HG03520 (cell line): Measurements from ENCODE around the gene MCTP1.

Experiments used
- ATAC-seq: cut with Tn5 transposase; IDR thresholded peaks from one replicate; pipeline ENCODE4 v1.9.1; 2021; ENCODE audit warnings: mild to moderate bottlenecking, moderate library complexity; ENCODE audit not compliant: unreplicated experiment

MCTP1 gene

DNA sequence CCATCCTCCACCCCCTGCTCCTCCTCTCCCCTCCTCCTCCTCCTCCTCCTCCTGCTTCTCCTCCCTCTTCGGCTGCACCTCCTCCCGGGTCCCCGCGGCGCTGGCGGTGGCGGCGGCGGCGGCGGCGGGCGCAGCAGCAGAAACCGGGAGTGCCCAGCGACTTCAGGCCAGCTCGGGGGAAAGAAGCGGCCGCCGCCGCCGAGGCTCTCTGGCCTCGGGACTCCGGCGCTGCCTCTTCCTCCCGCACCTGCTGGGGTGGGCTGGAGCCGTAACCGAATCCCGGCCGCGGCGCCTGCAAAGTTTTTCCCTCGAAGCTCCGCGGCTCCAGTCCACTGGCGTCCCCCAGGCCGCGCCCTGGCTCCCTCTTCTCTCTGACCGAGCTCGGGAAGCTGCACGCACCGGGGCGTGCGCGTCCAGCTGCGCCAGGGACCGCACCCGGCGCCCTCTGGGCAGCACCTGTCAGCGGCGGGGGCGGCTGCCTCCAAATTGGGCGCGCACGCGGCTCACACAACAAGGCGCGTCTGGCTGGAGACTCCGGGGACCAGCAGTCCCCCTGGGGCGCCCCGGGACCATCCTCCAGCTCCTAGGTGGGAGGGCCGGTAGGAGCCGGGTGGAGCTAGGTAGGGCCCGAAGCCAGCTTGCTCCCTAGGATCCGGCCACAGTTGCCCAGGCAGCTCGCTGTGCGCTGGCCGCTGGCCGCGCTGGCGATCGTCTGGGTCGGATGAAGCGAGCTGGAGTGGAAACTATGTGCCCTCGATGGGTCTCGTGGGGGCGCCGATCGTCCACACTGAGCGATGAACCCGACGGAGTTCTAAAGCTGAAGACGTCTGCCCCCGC, at the start of gene MCTP1:
MCTP1 (minus strand) TSS at position 523 of the 837 bp plus-strand sequence.
- peak; percentile 29 for ATAC-seq

DNA sequence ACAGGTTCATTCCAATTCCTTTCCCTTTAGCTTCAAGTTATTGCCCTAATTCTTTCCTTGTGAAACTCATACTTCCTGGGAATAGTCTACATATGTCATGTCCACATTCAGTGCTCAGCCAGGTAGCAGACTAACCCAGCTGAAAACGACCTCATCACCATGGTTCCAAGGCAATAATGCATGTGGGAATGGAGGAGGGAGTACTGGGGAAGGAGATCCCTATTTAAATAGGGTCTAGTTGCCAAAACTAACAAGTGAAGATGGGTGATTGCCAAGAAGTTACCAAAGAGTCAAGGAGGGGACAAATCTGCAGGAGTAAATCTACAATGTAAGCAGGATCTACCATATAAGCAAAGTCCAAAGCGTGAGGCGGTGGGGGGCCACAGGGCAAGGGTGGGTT, 47.3 kb upstream of the MCTP1 start:
- no peak for ATAC-seq

DNA sequence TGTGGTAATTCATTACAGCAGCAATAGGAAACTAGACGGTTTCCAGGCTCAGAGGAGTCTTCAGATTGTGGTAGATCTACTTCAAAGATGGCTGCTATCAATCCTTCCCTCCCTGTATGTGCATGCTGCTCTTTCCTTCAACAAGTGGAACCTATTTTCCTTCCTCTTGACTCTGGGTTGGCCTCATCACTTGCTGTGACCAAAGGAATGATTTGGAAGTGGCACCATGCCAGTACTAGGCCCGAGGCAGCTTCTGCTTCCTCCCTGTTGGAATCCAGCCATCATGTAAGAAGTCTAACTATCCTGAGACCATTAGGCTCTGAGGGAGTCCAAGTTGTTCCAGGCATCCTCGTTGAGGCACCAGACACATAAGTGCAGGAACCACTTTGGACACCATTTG, 46.5 kb upstream of the MCTP1 start:
- no peak for ATAC-seq

DNA sequence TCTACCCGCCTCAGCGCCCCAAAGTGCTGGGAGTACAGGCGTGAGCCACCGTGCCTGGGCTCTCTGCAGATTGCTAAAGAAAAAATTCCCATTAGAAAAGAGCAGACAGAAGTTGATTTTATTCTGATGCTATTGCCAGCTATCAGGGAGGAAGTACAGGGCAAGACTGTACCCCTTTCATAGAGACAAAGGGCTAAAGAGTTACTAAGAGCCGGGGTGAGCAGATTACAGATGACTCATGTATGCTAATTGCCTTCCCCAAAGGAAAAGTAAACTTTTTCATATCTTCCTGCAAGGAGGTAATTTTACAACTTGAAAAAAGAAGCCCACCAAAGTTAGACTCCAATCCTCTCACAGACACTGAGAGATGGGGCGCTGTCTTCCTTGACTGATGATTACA, 42.3 kb upstream of the MCTP1 start:
- ATAC-seq, result no peak

DNA sequence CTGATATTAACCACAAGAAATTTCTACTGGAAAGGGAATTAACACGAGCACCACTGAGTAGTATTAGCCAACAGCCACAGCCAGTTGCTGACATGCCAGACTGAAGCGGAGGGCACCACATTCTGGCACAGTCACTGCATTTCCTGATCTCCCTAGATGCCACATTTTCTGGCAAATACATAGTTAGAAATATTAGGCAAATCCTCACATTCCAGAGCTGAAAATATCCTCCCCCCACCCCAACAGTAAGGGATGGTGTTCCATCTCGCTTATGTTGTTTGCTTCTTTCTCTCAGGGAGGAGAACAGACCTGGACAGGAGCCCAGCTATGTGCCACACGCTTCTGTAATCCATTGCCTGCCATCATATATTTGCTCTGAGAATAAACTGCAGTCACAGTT, 32.8 kb upstream of the MCTP1 start:
- ATAC-seq, result no peak

DNA sequence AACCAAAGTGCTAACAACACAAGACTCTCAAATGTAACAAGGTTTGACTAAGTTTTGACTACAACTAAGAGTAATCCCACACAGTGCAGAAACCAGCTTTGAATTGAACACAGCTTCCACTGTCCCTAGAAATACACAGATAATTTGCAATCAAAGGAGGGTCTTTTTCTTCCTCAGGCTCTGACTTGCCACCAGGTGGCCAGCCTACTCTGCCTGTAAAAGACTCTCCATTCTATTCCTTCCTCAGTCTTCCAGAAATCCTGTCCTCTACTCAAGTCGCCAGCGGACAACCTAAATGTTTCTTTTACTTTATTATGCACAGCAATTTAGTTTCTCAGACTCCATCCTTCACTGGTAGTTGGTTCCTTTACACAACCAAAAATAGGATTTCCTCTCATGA, 32.2 kb upstream of the MCTP1 start:
- no peak for ATAC-seq

DNA sequence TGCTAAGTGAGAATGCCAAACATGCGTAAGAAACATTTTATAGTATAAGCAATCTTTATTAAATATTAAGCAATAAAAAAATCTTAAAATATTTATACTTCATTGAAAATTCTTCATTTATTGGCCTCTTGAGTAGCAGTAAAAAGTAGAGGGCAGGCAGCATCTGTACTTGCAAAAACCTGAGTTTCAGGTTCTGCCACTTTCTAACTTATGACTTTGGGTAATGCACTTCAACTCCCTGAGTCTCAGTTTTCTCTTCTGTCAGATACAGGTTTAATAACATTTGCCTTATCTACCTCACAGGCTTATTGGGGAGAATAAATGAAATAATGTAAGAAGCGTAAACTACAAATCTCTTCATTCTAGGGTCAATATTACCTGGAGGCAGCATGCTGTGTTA, 19.8 kb upstream of the MCTP1 start:
- no peak for ATAC-seq

DNA sequence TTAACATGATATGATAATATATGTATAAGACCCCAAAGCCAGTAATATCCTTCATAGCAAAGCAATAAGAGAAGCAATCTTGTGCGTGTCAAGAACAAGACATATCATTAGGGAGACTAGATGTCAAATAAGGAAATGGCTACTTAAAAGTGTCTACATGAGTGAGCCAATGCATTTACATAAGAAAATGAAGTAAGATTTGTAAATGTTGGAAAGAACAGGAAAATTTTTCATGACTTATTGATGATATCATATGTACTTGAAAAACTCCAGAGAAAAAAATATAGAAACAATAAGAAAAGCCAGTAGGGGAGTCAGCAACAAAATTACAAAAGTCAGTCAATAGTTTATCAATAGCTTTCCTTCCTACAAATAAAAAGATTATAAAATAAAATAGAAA, 13.8 kb upstream of the MCTP1 start:
- no peak for ATAC-seq

DNA sequence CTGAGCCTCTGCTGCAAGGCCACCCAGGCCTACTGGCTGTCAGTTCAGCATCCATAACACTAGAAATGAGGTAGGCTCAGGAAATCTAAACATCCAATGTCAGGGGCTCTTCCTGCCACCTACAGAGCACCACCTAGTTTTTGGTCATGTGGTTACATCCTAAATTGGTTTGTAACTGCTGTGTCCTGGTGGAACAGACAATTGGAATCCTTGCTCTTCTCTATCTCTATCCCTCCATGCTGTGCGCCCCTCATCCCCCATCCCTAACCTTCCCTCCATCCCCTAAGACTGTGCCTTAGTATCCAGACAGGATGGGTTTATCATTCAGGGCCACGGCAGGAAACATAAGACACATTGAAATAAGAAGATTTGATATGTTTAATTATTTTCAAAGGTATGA, 11.4 kb upstream of the MCTP1 start:
- ATAC-seq, result no peak

DNA sequence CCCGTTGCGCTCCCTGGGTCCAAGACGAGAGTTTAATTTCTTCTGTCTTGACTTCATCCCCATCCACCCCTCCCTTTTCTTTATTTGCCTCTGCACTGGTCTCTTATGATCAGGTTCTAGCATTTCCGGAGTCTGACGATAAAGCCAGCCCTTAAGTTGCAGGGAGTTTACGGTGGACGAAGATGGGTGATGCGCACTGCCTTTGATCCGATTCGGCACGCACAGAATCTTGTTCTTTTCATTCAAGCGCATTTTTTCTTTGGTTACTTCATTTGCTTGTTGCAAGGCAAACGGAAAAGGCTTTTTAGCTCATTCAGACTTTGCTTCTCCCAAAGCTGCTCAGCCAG, 488 bp upstream of the MCTP1 start:
- ATAC-seq, result no peak

DNA sequence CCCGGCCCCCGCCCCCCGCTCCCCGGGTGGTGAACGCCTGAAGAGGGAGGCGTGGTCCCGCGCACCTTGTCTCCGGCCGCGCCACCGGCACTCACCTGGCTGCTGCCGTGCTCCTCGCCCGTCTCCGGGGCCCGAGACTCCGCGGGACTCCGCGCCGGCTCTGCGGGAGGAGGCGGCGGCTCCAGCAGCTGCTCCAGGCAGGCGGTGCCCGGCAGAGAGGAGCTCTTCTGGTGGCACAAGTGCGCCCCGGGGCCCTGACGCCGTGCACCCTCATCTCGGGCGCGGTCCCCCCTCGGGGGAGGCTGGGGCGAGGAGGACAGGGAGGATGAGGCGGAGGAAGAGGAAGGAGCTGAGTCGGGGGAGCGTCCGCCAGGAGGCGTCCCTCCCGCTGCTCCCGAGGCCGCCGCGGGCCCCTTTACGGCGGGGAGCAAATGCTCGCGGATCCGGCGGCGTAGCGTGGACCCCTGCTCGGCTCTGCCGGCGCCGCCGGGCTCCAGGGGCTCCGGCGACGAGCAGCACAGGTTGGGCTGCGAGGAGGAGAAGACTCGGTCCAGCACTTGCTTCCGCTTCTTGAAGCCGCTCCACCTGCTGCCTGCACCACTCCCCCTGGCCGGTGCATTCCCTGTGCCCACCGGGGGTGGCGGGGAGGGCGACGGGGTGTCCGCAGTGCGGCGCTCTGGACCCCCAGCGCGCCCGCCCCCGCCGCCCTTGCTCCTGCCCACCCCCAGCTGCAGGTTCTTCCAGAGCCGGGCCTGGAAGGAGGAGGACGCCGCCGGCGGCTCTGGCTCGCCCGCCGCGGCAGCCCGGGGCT, 928 bp downstream of the MCTP1 start:
- peak; percentile 40 for ATAC-seq

DNA sequence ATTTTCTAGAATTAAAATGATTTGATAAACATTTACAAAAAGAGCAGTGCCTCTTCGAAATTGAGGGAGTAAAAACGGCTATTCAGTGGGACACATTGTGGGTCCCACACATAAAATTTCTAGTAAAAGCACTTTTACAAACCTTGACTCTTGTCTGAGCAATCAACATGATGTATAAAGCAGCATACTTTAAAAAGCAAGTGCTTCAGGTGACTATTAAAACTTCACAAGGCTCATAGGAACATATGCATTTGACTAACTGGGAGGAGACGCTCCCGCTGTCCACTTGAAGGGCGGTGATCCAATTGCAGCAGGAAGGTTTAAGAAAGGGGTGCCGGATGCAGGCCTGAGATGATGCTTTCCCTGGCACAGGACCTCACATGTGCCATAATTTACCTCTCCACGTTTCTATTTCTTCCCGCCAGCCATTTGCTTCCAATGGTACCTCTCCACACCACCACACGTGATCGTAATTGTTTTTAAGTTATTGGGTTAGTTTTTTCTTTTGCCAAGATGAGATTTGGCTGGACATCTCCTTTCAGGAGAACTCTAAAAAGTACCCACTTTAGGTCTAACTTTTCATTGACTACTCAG, 1.8 kb downstream of the MCTP1 start:
- ATAC-seq, result no peak

DNA sequence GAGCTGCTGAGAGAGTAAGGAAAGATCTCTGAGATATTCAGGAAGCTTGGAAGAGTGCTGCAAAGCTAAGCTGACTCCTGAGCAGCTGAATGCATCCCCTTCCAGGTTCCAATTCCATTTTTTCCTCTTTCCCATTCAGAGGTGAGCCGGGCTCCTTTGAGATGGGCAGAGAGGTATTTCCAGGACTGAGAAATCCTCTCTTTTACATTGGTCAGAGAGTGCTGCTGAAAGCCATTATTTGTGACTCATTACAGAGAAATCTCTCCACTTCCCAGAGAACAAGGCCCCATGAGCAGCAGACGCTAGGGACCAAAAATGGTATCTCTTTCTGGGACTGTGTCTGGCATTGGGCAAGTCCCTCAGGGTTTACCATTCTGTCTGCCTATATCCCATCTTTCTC, 3.7 kb downstream of the MCTP1 start:
- ATAC-seq, result no peak

DNA sequence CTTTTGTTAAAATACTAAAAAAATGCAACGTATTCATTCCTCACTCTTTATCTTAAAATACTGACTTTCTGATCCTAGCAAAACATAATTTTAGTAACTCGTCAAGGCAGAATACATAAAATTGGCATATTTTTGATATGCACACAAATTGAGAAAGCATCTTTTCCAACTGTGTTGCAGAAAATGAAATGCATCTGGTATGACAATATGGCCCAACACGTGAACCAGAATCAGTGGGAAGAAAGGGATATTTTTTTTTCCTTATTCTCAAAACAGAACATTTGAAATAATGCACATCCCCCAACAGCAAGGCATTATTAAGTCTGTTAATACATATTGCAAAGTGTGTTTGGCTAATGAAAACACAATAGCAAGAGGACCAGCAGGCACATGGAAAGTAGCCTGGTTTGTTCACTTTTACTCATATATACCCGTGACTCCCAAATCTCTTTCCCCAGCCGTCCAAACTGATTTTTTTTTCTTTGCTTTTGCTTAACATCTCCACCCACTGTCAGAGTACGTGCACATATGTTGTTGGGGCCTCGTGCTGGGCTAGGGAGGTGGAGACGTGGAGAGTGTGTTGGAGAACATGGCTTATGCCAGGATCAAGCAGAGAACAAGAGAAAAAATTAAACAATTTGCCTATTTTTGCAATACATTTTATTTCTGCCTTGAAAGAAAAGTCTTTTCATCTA, 4.3 kb downstream of the MCTP1 start:
- ATAC-seq, result no peak

DNA sequence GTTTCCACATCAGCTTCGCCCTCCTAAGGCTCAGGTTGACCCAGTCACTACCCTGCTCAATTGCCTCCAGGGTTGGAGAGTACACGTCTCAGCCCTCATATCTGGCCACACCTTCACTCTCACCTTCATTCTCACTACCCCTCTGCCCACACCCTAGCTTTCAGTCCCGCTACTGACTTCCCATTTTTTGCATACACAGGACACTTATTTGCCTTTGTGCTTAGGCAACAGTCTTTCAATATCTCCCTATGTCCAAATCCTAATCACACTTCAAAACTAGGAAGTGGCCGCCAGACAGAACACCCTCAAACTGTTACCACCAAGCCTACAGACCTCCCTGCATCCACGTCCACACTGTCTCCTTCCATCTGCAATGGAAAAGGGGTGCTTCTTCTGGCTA, 10.9 kb downstream of the MCTP1 start:
- ATAC-seq, result no peak

DNA sequence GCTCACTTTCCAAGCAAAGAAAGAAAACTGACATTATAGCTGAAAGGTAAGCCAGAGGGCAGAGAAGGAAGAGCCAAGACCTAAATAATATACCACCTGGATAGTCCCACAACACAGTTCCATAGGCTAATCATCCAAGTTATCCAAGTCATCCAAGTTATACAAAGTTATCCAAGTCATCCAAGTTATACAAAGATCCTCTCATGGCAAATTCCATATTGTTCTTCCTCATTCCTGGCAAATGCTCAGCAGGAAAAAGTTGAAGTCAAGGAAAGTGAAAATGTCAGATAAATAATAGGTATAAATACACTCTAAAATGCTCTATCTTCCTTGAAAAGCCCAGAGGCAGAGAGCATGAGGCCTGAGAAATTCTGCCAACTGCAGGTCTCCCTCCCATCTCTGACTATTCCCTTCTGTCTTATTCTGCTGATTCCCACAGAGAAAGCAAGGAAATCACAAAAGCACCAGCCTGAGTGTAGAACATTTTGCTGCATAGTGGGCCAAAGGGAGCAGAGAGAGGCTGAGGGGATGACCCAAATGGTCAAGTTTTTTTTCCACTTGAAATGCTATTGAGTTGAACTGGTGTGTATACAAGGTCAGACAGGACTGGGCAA, 12.5 kb downstream of the MCTP1 start:
- no peak for ATAC-seq

DNA sequence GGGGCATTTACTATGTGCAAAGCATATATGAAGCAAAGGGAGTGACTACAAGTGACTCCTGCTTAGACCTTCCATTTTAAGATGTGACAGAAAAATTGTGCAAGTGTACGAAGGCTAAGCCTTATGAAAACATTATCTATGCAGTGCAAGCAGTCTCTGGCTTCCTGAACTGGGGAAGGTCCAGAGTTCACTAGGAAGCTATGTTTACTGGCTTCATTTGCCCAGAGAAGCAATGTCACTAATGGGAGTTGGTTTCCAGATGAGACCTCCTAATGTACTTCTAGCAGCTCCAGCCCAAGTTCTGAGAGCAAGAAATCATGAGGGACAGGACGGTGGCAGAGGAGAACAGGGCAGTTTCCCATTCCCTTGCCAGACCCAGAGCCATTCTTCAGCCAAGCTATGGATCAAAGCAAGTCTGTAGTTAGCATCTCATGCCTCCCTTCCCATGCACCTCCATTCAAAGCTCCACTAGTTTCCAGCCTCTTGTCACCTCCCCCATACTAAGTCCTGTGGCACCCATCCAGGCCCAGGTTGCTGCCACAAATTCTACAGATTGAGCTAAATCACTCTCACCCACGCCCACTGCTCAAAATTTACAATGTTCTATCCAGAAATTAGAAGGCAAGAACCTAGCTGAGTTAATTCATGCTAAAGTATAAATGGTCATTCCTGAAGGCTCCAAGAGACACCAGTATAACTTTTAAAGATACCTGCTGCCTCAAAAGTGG, 21.8 kb downstream of the MCTP1 start:
- ATAC-seq, result no peak

DNA sequence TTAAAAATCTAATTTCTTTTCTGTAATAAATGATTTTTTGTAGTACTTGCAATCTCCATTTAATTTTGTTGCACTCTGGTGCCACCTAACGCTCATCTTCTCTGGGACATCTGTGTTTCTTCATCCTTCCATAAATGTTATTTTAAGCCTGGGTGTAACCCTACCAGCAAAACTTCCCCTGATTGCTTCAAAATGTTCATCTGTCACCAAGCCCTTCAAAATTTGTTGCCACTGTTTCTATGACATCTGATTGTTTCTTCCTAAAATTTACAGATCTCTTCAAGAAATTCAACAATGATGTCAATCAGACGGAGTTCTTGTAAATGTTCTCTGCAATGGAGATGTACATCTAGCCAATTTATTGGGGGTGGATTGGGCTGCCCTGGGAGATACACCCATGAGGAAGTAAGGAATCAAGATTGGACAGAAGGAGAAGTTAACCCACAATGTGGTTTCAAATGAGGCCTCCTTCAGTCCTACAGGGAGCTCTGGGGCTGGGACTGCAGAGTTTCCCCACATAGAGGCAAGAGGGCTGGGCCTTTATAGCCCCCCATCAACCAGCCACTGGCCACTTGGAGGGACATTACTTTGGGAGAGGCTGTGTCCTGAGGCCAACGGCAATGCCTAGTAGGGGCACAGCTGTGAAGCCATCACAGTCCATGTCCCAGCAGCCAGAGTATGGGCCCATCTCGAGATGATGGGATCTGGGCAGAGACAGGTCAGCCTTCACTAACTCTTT, 23.3 kb downstream of the MCTP1 start:
- no peak for ATAC-seq

DNA sequence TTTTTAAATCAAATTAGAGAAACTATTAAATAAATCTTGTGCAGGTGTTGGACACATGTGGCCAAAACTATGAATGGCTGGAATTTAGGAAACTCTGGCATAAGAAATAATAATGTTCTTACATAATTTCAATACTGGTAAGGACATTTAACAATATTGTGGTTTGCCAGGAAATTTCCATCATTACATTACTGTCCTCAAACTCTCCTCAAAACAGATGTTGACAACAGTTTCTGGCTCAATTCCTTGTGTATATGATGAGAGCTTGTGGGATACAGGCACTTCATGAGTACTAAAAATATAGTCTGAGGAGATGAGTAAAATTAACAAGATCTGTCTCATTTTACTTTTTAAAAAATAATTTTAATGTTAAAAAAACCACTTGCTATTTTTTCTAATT, 27.9 kb downstream of the MCTP1 start:
- no peak for ATAC-seq

DNA sequence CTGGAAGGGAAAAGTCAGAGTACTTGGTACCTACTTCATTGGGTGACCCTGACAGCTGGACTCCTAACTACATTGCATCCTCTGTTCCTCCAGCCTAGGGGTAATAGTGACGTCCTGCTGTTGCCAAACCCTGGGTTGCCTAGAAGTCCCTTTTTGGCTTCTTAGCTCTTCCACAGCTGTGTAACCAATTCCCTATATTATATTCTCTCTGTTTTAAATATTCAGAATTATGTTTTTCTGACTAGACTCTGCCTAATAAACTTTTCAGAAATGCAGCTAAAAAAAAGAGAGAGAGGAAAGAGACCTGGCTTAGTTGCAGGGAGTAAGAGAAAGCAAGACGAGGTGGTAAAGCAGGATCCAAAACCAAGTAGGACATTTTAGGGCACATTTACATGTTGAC, 28.4 kb downstream of the MCTP1 start:
- no peak for ATAC-seq
